ENCODE data around the gene TRAPPC1.

DNA sequence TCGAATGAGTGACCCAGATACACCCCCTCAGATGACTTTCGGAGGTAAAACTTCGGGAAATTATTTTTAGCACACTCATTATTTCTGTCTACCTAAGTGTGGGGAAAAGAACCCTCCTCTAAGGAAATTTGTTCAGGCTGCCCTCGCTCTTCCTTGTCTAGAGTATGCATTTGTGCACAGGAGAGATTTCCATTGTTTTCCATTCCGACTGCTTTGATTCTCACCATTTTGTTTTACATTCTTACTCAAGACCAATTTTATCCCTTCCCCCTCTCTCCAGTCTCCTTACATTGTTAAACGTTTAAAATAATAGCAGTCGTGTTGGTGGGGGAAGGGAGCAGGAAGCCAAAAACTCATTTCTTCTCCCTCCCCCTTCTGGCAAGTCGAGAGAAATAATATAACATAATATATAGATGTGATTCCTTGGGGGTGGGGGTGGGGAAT, 44.7 kb downstream of the TRAPPC1 start:
- TF ChIP-seq CTCF (conservative IDR thresholded peaks at IDR 0.05; ENCODE audit: low read depth in 2 of 2) (no peak), POLR2AphosphoS5 (IDR thresholded peaks at IDR 0.05; ENCODE audit: low read depth) (no peak), EZH2 (IDR thresholded peaks at IDR 0.05; ENCODE audit: low read depth, unreplicated experiment) (no peak), NANOG (IDR thresholded peaks at IDR 0.05; ENCODE audit: borderline replicate concordance) (no peak), CREB1 (CRISPR knock-in tag; IDR thresholded peaks at IDR 0.05; ENCODE audit: low read depth) (no peak), REST (IDR thresholded peaks at IDR 0.05; ENCODE audit: unreplicated experiment) (no peak)

Measured in GM23338 (cell line).